Kidney tubule cell (primary cell): ENCODE measurements around the gene FAM78A.
A peak's percentile ranks its signal among the peaks of the same experiment; 100 is the strongest.

Experiments used
- DNase-seq: peaks from one replicate; pipeline ENCODE4 v3.0.0-alpha.2; 2018; ENCODE audit warnings: low spot score

The FAM78A gene, protein sequence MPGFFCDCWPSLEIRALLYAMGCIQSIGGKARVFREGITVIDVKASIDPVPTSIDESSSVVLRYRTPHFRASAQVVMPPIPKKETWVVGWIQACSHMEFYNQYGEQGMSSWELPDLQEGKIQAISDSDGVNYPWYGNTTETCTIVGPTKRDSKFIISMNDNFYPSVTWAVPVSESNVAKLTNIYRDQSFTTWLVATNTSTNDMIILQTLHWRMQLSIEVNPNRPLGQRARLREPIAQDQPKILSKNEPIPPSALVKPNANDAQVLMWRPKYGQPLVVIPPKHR

DNA sequence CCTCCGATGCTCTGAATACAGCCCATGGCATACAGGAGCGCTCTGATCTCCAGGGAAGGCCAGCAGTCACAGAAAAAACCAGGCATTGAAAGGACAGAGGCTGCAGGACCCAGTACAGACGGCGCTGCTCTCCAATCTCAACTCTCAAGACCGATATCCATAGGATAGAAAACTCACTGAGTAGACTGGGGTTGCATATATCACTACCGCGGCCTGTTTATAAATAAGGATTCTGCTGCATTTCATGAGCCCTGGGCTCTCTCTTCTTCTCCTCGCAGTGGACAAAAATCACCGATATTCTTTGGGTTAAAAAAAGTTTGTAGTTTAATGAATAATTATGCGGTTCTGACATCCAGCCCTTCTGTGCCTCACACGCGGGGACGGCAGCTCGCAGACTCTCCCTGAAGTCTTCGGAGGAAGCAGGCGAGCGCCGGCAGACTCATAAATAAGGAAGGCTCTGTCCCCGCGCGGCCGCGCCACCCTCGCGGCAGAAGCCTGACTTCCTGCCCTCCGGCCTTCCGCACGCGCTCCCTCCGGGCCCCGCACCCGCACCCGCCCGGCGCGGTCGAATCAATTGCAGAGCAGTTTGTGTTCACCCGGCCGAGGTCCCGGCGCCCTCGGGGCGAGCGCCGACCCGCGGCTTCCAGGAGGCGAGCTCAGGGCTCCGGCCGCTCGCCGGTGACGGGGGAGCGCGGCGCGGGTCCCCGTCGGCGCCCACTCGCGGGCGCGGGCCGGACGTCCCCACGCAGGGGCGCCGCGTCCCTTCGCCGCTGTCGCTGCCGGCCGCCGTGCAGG lies at the start of gene FAM78A:
FAM78A (minus strand) TSS at position 417 of the 795 bp plus-strand sequence; CDS start at position 86, 331 bp downstream.
- DNase-seq = peak; percentile 16

DNA sequence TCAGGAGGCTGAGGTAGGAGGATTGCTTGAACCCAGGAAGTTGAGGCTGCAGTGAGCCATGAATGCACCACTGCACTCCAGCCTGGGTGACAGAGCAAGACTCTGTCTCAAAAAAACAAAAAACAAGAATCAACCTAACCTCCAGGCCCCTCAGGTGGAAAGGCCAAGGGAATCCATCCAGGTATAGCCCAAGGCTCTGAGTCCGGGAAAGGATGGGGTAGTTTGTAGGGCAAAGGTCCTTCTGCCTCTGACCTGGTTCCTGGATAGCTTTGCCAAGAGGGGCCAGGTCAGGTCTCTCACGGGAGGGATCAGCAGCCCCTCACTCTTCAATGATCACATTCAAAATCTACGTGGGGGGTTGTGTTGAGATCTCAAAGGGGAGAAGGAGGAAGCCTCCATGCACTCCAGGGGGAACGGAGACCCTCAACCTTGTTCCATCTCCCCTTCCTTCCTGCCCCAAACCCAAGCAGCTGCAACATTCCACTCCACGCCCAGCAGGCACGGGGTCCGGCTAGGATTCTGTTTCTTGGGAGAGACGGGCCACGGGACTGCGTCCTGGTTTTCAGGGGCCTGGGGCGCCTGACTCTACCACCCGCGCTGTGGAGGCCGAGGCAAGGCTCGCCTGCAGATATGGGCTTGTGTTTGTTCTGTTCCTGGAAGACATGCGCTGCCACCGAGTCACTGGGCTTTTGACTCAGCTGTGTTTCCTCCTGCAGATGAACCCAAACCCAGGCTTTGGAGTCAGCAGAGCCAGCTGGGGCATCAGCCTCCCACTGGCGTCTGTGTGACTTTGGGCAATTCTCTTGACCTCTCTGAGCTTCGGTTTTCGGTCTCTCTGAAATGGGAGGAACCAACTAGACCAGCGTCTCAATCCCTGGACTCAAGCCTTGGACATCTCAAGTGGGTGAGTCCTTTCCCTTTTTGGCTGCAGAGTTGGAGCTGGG lies 48.7 kb upstream of the FAM78A start:
- DNase-seq = no peak

DNA sequence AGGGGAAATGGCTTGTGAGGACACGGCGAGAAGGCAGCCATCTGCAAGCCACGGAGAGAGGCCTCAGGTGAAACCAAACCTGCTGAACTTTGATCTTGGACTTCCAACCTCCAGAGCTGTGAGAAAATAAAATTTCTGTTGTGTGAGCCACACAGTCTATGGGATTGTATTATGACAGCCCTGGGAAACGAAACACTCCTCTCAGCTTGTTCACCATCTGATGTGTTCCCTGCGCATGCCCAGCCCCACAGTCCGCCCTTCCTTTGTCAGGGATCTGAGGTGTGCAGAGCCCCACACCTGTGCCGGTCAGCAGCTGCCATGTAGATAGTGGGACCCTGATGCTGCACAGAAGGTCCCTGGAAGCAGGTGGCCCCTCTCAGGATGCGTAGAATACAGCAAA lies 47.3 kb upstream of the FAM78A start:
- DNase-seq = no peak

DNA sequence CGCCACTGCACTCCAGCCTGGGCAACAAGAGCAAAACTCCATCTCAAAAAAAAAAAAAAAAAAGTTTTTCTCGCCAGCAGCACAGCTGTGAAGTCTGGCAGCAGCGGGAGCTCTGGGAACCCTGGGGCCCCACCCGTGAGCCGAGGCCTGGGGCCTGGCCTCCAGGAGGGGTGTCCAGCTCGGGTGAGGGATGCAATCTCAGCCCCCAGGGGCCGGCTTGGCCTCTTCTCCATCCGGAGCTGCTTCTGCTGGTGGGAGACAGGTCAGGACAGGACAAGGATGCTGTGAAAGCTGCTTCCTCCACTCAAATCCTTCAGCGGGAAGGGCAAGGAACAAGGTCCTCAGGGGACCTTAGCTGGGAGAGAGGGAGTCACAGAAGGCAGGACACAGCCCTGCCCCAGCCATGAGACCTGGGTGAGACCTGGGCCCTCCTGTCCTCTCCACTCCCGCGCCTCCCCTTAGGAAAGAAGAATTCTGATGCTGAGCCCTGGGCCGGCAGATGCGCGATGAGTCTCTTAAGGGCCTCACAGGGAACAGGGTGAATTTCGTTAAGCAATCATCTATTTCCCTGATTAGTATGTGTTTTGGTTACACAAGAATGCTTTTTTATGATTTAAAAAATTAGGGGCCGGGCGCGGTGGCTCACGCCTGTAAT lies 43.8 kb upstream of the FAM78A start:
- DNase-seq = no peak

DNA sequence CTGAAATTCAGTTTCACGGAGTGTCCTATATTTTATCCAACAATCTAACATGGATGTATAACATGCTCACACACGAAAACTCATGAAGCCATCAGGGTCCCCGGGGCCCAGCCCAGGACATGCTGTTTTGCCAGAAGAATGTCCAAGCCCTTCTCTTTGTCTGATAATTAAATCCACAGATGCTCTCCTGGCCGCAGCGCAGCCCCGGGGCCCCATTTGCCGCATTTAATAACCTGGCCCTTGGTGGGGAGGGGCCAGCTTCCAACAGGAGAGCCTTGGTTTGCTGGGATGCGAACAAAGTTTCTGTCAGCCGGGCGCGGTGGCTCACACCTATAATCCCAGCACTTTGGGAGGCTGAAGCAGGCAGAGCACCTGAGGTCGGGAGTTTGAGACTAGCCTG lies 43.2 kb upstream of the FAM78A start:
- no peak for DNase-seq

DNA sequence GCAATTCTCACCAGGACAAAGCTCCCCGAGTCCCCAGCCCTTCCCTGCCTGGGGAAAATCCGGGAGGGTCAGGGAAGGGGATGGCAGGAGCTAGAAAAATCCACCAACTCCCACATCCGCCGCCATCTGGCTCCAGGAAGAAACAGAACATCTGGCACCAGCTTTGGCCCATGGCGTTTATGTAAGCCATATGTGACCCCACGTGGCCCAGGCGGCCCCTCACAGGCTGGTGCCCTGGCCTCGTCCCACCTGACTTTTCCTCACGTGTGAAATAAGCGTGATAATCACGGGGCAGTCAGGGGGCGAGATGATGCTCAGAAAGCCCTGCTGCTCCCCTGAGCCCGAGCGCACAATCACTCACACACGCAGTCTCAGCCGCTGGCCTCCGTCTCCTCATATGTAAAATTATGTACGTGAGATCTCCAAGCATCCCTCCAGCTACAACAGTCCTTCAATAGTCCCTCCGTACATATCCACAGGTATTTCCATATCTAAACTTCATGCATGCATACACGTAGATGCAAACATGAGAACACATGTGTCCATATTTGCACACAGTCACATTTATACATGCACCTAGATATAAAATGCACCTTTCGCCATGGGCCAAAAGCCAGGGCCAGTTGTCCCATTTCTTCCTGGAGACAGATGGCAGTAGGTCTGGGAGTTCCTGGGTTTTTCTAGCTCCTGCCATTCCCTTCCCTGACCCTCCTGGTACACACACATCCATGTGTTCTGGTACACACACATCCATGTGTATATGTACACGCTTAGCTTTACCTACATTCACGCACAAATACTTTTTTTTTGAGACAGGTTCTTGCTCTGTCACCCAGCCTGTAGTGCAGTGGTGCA lies 42.1 kb upstream of the FAM78A start:
- no peak for DNase-seq

DNA sequence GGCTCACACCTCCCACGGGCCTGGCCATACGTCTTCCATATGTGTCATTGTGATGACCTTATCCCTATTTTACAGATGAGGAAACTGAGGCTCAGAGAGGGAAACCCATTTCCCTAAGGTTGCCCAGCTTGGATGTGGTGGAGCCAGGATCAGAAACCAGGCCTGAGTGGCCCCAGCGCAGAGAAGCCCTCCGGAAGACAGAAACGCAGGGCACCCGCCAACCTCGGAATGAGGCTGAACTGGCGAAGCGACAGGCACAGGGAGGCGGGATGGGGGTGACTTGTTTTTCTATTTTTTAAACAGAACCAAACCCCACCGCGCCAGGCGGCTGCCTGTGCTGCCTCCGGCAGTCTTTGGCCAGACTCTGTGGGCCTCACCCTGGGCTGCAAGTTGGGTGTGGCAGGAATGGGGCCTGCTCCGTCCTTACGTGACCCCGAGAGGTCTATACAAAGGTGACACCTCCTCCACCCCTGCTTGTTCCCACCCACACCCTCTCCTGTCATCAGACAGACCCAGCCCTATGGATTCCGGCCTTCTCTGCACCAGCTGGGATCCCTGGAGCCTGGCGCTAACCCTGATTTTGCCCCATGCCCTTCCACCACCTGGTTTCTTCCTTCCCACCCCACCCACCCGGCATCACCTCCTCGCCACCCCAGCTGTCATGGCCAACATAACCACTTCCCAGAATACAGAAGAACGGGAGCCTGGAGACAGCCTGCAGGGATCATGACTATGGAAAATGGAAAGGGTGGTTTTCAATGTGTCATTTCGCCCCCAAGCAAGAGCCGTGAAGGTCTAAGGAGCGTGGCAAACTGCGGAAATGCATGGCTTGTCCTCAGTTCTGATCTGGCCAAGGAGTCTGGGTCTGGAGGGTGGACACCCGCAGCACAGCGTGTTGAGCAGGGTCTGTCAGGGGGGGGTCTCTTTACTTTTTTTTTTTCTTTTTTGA lies 36.8 kb upstream of the FAM78A start:
- no peak for DNase-seq

DNA sequence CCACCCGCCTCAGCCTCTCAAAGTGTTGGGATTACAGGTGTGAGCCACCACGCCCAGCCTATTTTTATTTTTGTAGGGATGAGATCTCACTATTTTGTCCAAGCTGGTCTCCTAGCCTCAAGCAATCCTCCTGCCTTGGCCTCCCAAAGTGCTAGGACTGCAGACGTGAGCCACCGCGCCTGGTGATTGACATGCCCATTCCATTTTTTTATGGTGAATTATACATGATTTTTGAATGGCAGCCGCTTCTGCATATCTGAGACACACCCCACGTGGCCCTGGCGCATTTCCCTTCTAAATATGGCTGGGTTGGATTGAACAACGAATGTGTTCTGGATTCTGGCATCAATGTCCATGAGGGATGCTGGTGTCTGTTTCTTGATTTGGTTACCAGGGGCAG lies 35.9 kb upstream of the FAM78A start:
- no peak for DNase-seq

DNA sequence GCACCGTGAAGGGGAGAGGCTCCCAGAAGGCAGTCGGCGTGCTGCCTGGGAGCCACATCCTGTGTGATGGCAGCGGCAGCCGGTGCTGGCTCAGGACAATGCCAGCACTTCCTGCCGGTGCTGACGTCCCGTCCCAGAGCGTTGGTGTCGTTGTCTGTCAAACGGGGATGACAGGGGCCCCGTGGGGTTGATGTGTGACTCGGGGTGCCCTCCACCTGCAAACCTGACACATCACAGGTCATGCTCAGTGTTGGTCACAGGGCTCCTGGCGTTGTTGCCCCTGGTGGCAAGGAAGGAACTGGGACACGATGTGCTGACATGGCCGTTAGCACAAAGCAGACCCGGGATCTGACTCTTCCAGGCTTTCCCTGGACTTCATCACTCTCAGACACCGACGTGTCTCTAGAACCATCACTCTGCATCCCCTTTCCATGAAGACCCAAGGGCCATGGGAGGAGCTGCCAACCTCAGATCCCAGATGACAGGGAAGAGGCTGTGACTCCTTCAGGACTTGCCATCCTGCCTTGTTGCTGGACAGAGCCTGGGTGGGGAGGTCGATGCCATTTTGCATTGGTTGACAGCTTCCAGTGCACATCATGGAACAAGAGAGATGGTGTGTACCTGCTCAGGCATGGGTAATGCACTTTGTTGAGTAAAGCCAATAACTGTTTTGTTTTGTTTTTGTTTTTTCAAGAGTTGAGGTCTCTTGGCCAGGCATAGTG lies 34.7 kb upstream of the FAM78A start:
- no peak for DNase-seq

DNA sequence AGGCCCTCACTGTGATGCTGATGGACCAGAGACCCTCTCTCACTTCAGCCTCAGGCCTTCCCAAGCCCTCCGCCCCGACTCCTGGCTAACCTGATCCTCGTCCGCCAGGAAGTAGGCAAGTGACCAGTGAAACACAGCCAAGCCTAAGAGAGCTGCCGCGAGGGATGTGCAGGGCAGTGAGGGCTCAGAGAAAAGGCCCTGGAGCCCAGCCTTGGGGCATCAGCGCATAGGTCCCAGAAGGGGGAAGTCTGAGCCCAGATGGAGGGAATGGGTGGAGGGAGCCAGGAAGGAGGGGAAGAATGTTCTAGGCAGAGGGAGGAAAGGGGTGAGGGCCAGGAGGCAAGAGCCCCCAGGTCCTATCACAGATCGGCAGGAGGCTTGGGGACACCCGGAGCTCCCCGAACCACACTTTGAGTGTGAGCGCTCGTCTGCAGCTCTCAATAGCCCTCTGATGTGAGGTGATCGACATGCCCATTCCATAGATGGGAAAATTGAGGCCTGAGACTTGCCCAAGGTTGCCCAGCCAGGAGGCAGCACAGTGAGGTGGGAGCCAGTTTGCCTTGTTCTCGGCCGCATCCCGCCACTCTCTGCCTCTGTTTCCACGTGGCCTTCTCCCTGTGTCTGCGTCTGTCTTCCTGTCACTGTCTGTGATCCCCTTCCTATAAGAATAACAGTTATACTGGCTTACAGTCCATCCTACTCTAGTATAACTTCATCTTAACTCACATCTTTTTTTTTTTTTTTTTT lies 33.4 kb upstream of the FAM78A start:
- DNase-seq = no peak

DNA sequence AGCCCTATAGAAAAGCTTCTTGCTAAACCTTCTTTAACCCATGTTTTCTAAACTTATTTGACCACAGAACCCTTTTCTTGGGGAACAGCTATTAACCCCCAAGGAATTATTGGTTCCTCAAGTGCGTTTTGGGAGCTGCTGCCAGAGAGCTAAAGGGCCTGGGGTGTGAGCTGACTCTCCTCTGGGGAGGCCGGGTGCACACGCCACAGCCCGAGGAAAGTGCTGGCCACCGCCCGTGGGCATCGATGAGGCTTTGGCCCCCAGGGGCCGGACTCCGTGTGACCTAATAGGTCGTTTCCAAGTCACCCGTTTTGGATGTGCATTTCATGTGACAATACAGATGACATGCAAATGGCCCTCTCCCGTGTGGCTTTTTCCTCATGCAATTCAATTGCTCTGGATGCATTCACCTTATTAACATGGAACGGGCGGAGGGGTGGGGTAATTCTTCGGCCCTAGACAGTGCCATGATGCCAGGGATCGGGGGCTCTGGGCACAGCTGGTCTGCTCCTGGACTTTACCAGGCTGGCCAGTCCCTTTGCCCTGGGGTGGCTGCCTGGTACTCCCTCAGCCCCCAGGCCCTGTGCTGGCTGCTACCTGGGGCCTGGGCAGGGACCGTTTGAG lies 32.7 kb upstream of the FAM78A start:
- no peak for DNase-seq

DNA sequence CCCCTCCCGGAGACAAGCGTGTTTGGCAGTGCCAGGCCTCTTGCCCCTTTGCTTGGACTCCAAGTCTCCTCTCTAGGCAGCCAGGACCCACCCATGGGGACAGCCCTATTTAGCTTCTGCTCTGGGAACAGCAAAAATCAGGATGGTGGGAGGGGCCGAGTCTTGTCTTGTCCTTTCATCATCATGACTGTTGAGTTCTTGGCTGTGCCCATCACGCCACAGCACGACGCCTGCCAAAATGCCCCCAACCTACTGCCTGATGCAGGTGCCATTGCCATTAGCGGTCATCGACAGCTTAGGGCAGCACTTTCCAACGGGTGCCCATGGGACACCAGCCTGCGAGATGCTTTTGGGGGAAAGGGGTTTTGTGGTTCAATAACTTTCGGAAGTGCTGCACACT lies 32.1 kb upstream of the FAM78A start:
- DNase-seq = no peak

DNA sequence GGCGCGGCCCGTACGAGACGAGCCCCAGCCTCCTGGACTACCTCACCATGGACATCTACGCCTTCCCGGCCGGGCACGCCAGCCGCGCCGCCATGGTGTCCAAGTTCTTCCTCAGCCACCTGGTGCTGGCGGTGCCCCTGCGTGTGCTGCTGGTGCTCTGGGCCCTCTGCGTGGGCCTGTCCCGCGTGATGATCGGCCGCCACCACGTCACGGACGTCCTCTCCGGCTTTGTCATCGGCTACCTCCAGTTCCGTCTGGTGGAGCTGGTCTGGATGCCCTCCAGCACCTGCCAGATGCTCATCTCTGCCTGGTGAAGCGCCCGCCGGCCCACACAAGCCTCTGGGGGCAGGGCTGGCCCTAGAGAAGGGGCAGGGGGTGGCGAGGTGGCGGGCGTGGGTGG lies 31.7 kb upstream of the FAM78A start:
- DNase-seq = no peak

DNA sequence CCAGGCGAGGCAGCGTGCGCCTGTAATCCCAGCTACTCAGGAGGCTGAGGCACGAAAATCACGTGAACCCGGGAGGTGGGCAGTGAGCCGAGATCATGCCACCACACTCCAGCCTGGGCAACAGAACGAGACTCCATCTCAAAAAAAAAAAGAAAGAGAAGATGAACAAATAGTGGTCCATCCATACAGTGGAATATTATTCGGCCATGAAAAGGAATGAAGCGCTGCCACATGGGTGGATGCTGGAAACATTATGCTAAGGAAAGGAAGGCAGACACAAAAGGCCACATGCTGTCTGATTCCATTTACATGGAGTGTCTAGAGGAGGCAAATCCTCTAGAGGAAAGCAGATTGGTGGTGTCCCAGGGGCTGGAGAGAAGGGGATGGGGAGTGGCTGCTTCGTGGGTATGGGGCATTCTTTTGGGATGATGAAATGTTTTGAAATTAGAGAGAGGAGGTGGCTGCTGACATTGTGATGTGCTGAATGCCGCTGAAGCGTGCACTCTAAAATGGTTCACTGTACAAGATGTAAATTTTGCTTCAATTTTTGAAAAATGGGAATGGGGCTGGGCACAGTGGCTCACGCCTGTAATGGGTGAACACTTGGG lies 30.2 kb upstream of the FAM78A start:
- no peak for DNase-seq

DNA sequence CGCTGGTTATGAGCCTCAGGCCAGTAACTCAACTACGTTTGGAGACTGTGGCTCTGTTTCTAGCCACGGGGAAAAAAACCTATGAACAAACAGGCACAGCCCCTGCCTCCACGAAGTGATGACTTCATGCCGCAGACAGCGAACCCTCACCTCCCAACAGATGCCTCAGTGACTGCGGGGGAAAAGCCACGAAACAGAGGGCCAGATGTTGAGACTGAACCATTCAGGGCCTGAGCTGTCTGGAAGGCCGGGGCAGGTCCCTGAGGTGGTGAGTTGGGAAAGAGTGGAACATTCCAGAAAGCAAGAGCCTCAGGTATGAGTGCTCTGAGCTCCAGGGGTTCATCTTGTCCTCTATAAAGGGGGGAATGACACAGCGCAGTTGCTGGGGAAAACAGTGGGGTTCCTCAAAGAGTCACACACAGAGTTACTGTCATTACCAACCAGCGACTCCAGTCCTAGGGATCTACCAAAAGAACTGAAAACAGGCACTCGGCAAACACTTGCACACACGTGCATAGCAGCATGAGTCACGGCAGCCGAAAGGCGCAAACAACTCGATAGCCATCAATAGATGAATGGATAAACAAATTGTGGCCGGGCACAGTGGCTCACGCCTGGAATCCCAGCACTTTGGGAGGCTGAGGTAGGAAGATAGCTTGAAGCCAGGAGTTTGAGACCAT lies 28.5 kb upstream of the FAM78A start:
- no peak for DNase-seq

DNA sequence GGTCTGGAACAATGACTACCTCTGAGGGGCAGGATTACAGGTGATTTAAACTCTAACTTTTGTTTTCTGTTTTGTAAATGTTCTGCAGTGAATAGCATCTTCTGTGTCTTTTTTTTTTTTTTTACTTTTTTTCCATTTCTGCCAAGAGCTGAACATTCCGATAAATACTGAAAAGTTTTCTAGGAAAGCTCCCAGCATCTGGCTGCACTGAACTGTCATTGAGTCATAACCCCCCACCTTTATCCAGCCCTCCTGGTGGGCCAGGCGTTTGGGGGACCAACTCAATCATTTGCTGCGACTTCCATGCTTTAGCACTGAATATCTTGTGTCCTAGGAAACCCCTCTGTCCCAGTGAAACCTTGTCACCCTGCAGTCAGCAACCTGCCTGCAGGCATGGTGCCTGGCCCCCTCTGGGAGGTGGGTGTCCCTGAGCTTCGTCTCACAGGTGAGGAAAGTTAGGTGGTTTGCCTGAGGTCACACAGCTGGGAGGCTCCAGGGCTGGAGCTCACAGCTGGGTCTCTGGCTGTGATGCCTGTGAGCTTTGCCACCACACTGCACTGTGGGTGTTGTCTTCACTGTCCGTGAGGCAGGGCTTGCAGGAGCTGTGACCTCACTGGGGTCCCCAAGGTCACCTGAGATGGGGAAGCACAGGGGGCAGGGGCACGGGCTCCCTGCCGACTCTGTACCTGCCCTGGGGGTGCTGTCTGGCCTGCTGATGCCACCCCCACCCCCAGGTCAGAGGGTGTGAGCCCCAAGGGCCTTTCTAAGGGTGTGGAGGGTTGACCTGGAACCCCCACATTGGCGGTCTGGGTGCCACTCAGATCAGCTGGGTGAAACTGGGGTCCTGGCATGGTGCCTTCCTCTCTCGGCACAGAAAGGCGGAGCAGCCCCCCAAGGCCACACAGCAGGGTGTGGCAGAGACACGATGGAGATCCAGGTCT lies 27.3 kb upstream of the FAM78A start:
- DNase-seq = no peak
